ENCODE results near the gene CEP57L1. TPM values are rescaled to one million over a fixed set of nuclear protein-coding genes. Genes with fewer than 3 reads are reported as not detected.

The CEP57L1 gene
- total RNA-seq, 8 experiments from 2014 or later, result 12.1 to 31.6 (median 26.0) TPM

DNA sequence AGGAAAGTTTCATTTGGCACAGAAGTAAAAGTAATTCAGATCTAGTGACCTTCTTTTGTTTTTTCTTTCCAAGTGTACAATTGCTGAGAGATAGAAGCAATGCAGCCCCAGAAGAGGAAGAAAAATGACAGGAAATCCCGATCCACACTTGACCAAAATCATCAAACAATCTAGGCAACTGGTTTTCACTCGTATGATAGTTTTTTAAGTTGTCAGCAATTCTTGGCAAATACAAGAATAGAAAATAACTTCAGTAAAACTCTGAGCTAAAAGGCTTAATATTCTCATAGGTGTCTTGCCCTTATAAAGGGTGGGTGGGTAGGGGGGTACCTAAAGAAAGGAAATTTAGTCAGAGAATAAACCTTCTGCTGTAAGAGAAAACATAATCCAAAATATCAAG is 36.7 kb upstream of the CEP57L1 start:
- peaks cover 17 to 19% of the 10 kb centered on the region in 2 donors for H3K4me1 ChIP-seq (replicated peaks in 1 of 2)
- no peak overlapping the region for H3K4me3 ChIP-seq
- H3K27ac ChIP-seq, result no peak overlapping the region
- ATAC-seq (replicated peaks in 6 of 8), result no peak
- in situ Hi-C loops (cut with MboI; ENCODE audit: low pct_unique_long_range_greater_than_20kb in 2 of 9, low sequenced_read_pairs in 9 of 9, unreplicated experiment in 9 of 9), result loop anchor here in 5 of 9 experiments (25.0 kb wide), 2 partner anchors 146 to 521 kb away; no protein-coding TSS in a partner anchor
- 60 to 100% (median 100%) methylated on average over 1 to 2 of the region's 2 CpGs; no CpG with 5 or more reads in 3 of the 10 experiments for whole genome bisulfite sequencing, 10 experiments

- Histone ChIP-seq H3K4me1 (replicated peaks in 1 of 2) (peaks cover 15 to 19% of the 10 kb centered on the region in 2 donors), H3K27ac (no peak overlapping the region), H3K4me3 (no peak overlapping the region)
- WGBS, 10 experiments, result 26 to 100% (median 71%) methylated on average over 1 to 3 of the region's 3 CpGs; no CpG with 5 or more reads in 2 of the 10 experiments
- in situ Hi-C loops (cut with MboI; ENCODE audit: low pct_unique_long_range_greater_than_20kb in 2 of 9, low sequenced_read_pairs in 9 of 9, unreplicated experiment in 9 of 9), result loop anchor here in 5 of 9 experiments (25.0 kb wide), 2 partner anchors 147 to 522 kb away; no protein-coding TSS in a partner anchor
- ATAC-seq (replicated peaks in 6 of 8), result no peak
Observed at GRCh38 chr6:109059153-109059552, 36.2 kb upstream of the CEP57L1 start.

GRCh38 chr6:109059571-109060021 is 35.7 kb upstream of the CEP57L1 start:
- Histone ChIP-seq H3K27ac (no peak overlapping the region), H3K4me3 (no peak overlapping the region), H3K4me1 (replicated peaks in 1 of 2) (peaks cover 15 to 20% of the 10 kb centered on the region in 2 donors)
- 29 to 93% (median 75%) methylated on average over 1 to 4 of the region's 4 CpGs for WGBS, 10 experiments
- peak in 4 of 8 experiments; percentile 34 to 62 (median 58) for ATAC-seq (replicated peaks in 6 of 8)
- in situ Hi-C loops (cut with MboI; ENCODE audit: low pct_unique_long_range_greater_than_20kb in 2 of 9, low sequenced_read_pairs in 9 of 9, unreplicated experiment in 9 of 9), result loop anchor here in 6 of 9 experiments (10.0 to 25.0 kb wide), 3 partner anchors 147 to 522 kb away; no protein-coding TSS in a partner anchor

GRCh38 chr6:109060571-109060970 is 34.7 kb upstream of the CEP57L1 start:
- Histone ChIP-seq H3K27ac (no peak overlapping the region), H3K4me1 (replicated peaks in 1 of 2) (peaks cover 15 to 20% of the 10 kb centered on the region in 2 donors), H3K4me3 (no peak overlapping the region)
- peak in 4 of 8 experiments; percentile 16 to 75 (median 57) for ATAC-seq (replicated peaks in 6 of 8)
- 25 to 75% (median 56%) methylated on average over 1 to 2 of the region's 2 CpGs for WGBS, 10 experiments
- in situ Hi-C loops (cut with MboI; ENCODE audit: low pct_unique_long_range_greater_than_20kb in 2 of 9, low sequenced_read_pairs in 9 of 9, unreplicated experiment in 9 of 9), result loop anchor here in 6 of 9 experiments (10.0 to 25.0 kb wide), 3 partner anchors 148 to 523 kb away; no protein-coding TSS in a partner anchor

- in situ Hi-C loops (cut with MboI; ENCODE audit: low pct_unique_long_range_greater_than_20kb in 2 of 9, low sequenced_read_pairs in 9 of 9, unreplicated experiment in 9 of 9), result loop anchor here in 6 of 9 experiments (10.0 to 25.0 kb wide), 3 partner anchors 150 to 525 kb away; no protein-coding TSS in a partner anchor
- H3K4me1 ChIP-seq (replicated peaks in 1 of 2), result peaks cover 15 to 20% of the 10 kb centered on the region in 2 donors
- H3K4me3 ChIP-seq, result no peak overlapping the region
- no peak for ATAC-seq (replicated peaks in 6 of 8)
- WGBS, 10 experiments, result 65 to 100% (median 93%) methylated on average over 1 to 5 of the region's 5 CpGs; no CpG with 5 or more reads in 2 of the 10 experiments
- no peak overlapping the region for H3K27ac ChIP-seq
Observed at GRCh38 chr6:109062216-109062615, 33.1 kb upstream of the CEP57L1 start.

GRCh38 chr6:109062767-109063352 is 32.4 kb upstream of the CEP57L1 start:
- Histone ChIP-seq H3K4me3 (no peak overlapping the region), H3K4me1 (replicated peaks in 1 of 2) (peaks cover 15 to 20% of the 10 kb centered on the region in 2 donors), H3K27ac (no peak overlapping the region)
- in situ Hi-C loops (cut with MboI; ENCODE audit: low pct_unique_long_range_greater_than_20kb in 2 of 9, low sequenced_read_pairs in 9 of 9, unreplicated experiment in 9 of 9), result loop anchor here in 6 of 9 experiments (10.0 to 25.0 kb wide), 3 partner anchors 151 to 526 kb away; no protein-coding TSS in a partner anchor
- 67 to 100% (median 90%) methylated on average over 1 to 2 of the region's 4 CpGs; no CpG with 5 or more reads in 3 of the 10 experiments for WGBS, 10 experiments
- ATAC-seq (replicated peaks in 6 of 8), result no peak

- H3K27ac ChIP-seq, result no peak overlapping the region
- no peaks in the 10 kb centered on the region for H3K4me1 ChIP-seq (replicated peaks in 1 of 2)
- WGBS, 10 experiments, result 71 to 100% (median 87%) methylated on average over 1 to 2 of the region's 2 CpGs; no CpG with 5 or more reads in 2 of the 10 experiments
- in situ Hi-C loops (cut with MboI; ENCODE audit: low pct_unique_long_range_greater_than_20kb in 2 of 9, low sequenced_read_pairs in 9 of 9, unreplicated experiment in 9 of 9), result loop anchor here in 7 of 9 experiments (10.0 to 25.0 kb wide), 4 partner anchors 157 to 532 kb away; no protein-coding TSS in a partner anchor
- ATAC-seq (replicated peaks in 6 of 8), result no peak
- H3K4me3 ChIP-seq, result no peak overlapping the region
Observed at GRCh38 chr6:109069746-109070145, 25.6 kb upstream of the CEP57L1 start.

- WGBS, 10 experiments, result 45 to 100% (median 78%) methylated on average over 1 to 7 of the region's 7 CpGs
- in situ Hi-C loops (cut with MboI; ENCODE audit: low pct_unique_long_range_greater_than_20kb in 2 of 9, low sequenced_read_pairs in 9 of 9, unreplicated experiment in 9 of 9), result loop anchor here in 7 of 9 experiments (10.0 to 25.0 kb wide), 3 partner anchors 159 to 534 kb away; no protein-coding TSS in a partner anchor
- Histone ChIP-seq H3K27ac (no peak overlapping the region), H3K4me1 (replicated peaks in 1 of 2) (no peaks in the 10 kb centered on the region), H3K4me3 (no peak overlapping the region)
- ATAC-seq (replicated peaks in 6 of 8), result no peak
Observed at GRCh38 chr6:109071125-109071917, 24.0 kb upstream of the CEP57L1 start.

DNA sequence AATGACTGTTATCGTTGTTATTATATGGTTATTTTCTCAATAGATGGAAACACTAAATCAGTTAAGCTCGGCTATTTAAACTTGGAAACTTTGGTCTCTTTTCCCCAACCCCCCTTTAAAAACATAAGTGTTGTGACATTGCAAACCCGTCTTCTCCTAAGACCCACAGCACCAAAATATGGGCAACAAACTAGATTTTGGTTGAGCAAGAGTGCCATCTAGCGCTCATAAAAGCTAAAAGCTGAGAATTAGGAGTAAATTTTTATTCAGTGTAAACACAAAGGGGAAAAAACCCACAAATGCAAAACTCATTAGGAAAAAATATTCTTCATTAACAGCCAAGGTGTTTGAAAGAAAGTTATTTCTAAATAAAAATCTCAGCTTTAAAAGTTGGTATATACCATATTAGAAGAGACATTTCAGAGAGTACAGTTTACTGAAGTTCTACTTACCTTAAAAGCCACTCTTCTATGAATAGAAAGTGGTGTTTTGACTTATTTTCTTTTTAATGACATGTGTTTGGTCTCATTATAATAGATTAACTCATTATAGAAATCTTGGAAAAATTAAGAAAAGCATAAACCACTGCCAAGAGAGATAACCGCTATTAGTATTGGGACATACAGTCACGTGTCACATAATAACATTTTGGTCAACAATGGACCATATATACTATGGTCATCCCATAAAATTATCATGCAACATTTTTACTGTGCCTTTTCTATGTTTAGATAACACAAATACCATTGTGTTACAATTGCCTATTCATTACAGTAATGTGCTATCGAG is 21.8 kb upstream of the CEP57L1 start:
- peak in 7 of 8 experiments; percentile 27 to 60 (median 36) for ATAC-seq (replicated peaks in 6 of 8)
- Histone ChIP-seq H3K27ac (no peak overlapping the region), H3K4me1 (replicated peaks in 1 of 2) (no peaks in the 10 kb centered on the region), H3K4me3 (no peak overlapping the region)
- 33 to 100% (median 57%) methylated on average over 2 to 7 of the region's 7 CpGs for WGBS, 10 experiments
- in situ Hi-C loops (cut with MboI; ENCODE audit: low pct_unique_long_range_greater_than_20kb in 2 of 9, low sequenced_read_pairs in 9 of 9, unreplicated experiment in 9 of 9), result loop anchor here in 7 of 9 experiments (10.0 to 25.0 kb wide), 3 partner anchors 161 to 536 kb away; no protein-coding TSS in a partner anchor

- no peak overlapping the region for H3K4me3 ChIP-seq
- in situ Hi-C loops (cut with MboI; ENCODE audit: low pct_unique_long_range_greater_than_20kb in 2 of 9, low sequenced_read_pairs in 9 of 9, unreplicated experiment in 9 of 9), result loop anchor here in 7 of 9 experiments (10.0 to 25.0 kb wide), 3 partner anchors 162 to 537 kb away; no protein-coding TSS in a partner anchor
- no peak for ATAC-seq (replicated peaks in 6 of 8)
- no peaks in the 10 kb centered on the region for H3K4me1 ChIP-seq (replicated peaks in 1 of 2)
- H3K27ac ChIP-seq, result no peak overlapping the region
Observed at GRCh38 chr6:109074133-109074415, 21.2 kb upstream of the CEP57L1 start.

GRCh38 chr6:109075934-109076333 is 19.4 kb upstream of the CEP57L1 start:
- H3K4me1 ChIP-seq (replicated peaks in 1 of 2), result peaks cover 0 to 13% of the 10 kb centered on the region in 2 donors
- in situ Hi-C loops (cut with MboI; ENCODE audit: low pct_unique_long_range_greater_than_20kb in 2 of 9, low sequenced_read_pairs in 9 of 9, unreplicated experiment in 9 of 9), result loop anchor here in 4 of 9 experiments (10.0 to 25.0 kb wide), 3 partner anchors 239 to 539 kb away; partner anchors contain the start of gene ARMC2 (in 1 of the 4)
- peak in 1 of 8 experiments; percentile 18 for ATAC-seq (replicated peaks in 6 of 8)
- no peak overlapping the region for H3K4me3 ChIP-seq
- no peak overlapping the region for H3K27ac ChIP-seq

- Histone ChIP-seq H3K4me3 (no peak overlapping the region), H3K27ac (no peak overlapping the region), H3K4me1 (replicated peaks in 1 of 2) (peaks cover 0 to 13% of the 10 kb centered on the region in 2 donors)
- in situ Hi-C loops (cut with MboI; ENCODE audit: low pct_unique_long_range_greater_than_20kb in 2 of 9, low sequenced_read_pairs in 9 of 9, unreplicated experiment in 9 of 9), result loop anchor here in 4 of 9 experiments (10.0 to 25.0 kb wide), 3 partner anchors 239 to 539 kb away; partner anchors contain the start of gene ARMC2 (in 1 of the 4)
- ATAC-seq (replicated peaks in 6 of 8), result no peak
- WGBS, 10 experiments, result 20 to 100% (median 85%) methylated on average over 1 to 3 of the region's 3 CpGs
Observed at GRCh38 chr6:109076377-109076776, 18.9 kb upstream of the CEP57L1 start.
